Ovary (tissue), 9 donors: ENCODE measurements around the gene PLCD1. TPM values are rescaled to one million over a fixed set of nuclear protein-coding genes. Genes with fewer than 3 reads are reported as not detected.
"Not testable (repeated sequence)": the region's sequence is repeated elsewhere in the genome, so short reads cannot be mapped to it uniquely, and the experiment has no call there.

Source experiments
- DNase-seq, 5 donors: peaks; one replicate each; pipeline ENCODE4 v3.0.0-alpha.2; 2019 to 2020
- H3K27ac ChIP-seq, 2 donors: fragments of 200-600 bp; one replicate each; pipeline versions ENCODE4 v1.5.1 to v1.8.0; 2019 to 2022
- H3K27me3 ChIP-seq: fragments of 200-600 bp; one replicate; pipeline ENCODE4 v1.8.0; 2022
- H3K36me3 ChIP-seq: fragments of 200-600 bp; sonication (generic); one replicate; pipeline ENCODE4 v1.5.1; 2019
- H3K4me1 ChIP-seq: one replicate; pipeline ENCODE4 v1.8.1; 2013; ENCODE audit warnings: mild to moderate bottlenecking, moderate library complexity; ENCODE audit not compliant: insufficient read depth
- H3K4me3 ChIP-seq: fragments of 200-600 bp; sonication (generic); one replicate; pipeline ENCODE4 v1.5.1; 2017
- H3K9me3 ChIP-seq, 2 donors: fragments of 200-600 bp in 1 of 2; sonication (generic) in 1 of 2; one replicate each; pipeline versions ENCODE4 v1.5.1 to v1.8.1; 2013 to 2019; ENCODE audit warnings: mild to moderate bottlenecking in 1 of 2, moderate library complexity in 1 of 2
- EP300 ChIP-seq: sonication (generic); formaldehyde crosslinking; IDR thresholded peaks from one replicate; pipeline ENCODE4 v1.6.1; 2017; ENCODE audit warnings: antibody characterized with exemption
- POLR2A ChIP-seq: fragments of 450-650 bp; IDR thresholded peaks from one replicate; pipeline ENCODE4 v1.6.1; 2017; ENCODE audit warnings: antibody characterized with exemption, mild to moderate bottlenecking, moderate library complexity
- WGBS, 3 donors: extraction: QIAGEN DNeasy Blood & Tissue Kit in 1 of 3; methylation state at CpG; one replicate each; pipeline versions ENCODE4 v1.1.5 to v1.1.7; 2013 to 2017; 5-methylcytosine and 5-hydroxymethylcytosine counted together
- intact Hi-C, 4 donors: fragments of 100-400 bp; cut with DNase I; formaldehyde crosslinking; loops; one replicate each; pipeline versions ENCODE4 v1.11.0 to v1.15.1; 2022 to 2023
- polyA plus RNA-seq, 2 donors: library from polyadenylated mRNA; stranded (reverse); fragments of 200-250 nt in 1 of 2; fragments of 350-450 nt in 1 of 2; fragmentation: Illumina TruSeq in 1 of 2; extraction: RNeasy Lipid Tissue Mini Kit (QIAGEN cat#74804) in 1 of 2; gene quantifications; one replicate each; pipeline ENCODE4 v1.2.3, GENCODE V29; 2013 to 2014
- total RNA-seq, 7 donors: library from RNA; depleted of rRNA in 2 of 7; stranded (reverse); fragments of >200 nt in 2 of 7; fragmentation: NEBNext Ultra II Directional in 3 of 7; extraction: Animal tissue kit (Norgen Biotek cat#: 25700) in 3 of 7; gene quantifications; one replicate each; pipeline versions ENCODE4 v1.1.0 to v1.2.4, GENCODE V29; 2016 to 2023
- TF ChIP-seq, protein P1 (sequence below), 3 donors: fragments of 450-650 bp in 2 of 3; fragments of 200-600 bp in 1 of 3; IDR thresholded peaks; one replicate each; pipeline versions ENCODE4 v1.5.1 to v1.8.0; 2016 to 2022; ENCODE audit warnings: antibody characterized with exemption in 3 of 3, mild to moderate bottlenecking in 1 of 3
- donor health status: DM: no; HTN: no; CAD: no; lungs with moderate emphysema.
- donor health status: DM: no; HTN: no; CAD: no.
- donor health status: Bipolar disorder and iron deficiency.
- donor health status: DM: yes; HTN: yes; CAD: no.
- donor health status: DM: no; HTN: no; CAD: no.
- donor health status: DM: yes; HTN: yes; CAD: no.

PLCD1 gene
- total and polyA plus RNA-seq, 9 donors = 12.3 to 62.3 (median 27.0) TPM

DNA sequence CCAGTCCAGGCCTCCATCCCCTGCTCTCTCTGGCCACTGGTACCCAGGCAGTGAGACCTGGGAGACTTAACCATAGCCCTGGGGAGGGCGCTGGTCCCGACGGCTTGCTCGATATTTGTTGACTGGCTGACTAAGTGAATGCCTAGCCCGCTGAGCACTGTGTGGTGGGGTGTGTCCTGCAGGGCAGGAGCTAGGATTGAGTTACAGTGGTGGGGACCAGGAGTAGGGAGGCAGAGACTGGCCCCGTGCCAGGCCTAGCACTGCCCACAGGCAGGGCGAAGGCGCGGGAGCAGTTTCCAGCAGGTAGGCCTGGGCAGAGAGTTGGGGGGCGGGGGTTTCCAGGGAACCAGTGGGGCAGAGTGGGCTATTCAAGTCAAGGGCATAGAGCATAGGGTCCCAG is 38.9 kb downstream of the PLCD1 start, which contains the start of gene VILL:
TSS of gene VILL (plus strand) at position 260 of the 400 bp plus-strand sequence. CDS start 2,887 bp downstream, outside the sequence.
- no peak within 1 kb of the TSS for H3K27ac ChIP-seq
- no peak within 1 kb of the TSS for H3K4me3 ChIP-seq
- peaks cover 2% of the 10 kb centered on the region for H3K4me1 ChIP-seq
- DNase-seq = peak in 1 of 5 donors; percentile 40
- no peaks in the 10 kb centered on the region for H3K27me3 ChIP-seq
- intact Hi-C loops = no loop called here
- H3K36me3 ChIP-seq = no peaks in the 10 kb centered on the region
- WGBS, 3 donors = 75 to 76% (median 76%) methylated on average over 10 of the region's 10 CpGs
- H3K9me3 ChIP-seq = no peaks in the 10 kb centered on the region
- TF ChIP-seq EP300 (no peak), POLR2A (no peak)
- TF ChIP-seq, protein P1, sequence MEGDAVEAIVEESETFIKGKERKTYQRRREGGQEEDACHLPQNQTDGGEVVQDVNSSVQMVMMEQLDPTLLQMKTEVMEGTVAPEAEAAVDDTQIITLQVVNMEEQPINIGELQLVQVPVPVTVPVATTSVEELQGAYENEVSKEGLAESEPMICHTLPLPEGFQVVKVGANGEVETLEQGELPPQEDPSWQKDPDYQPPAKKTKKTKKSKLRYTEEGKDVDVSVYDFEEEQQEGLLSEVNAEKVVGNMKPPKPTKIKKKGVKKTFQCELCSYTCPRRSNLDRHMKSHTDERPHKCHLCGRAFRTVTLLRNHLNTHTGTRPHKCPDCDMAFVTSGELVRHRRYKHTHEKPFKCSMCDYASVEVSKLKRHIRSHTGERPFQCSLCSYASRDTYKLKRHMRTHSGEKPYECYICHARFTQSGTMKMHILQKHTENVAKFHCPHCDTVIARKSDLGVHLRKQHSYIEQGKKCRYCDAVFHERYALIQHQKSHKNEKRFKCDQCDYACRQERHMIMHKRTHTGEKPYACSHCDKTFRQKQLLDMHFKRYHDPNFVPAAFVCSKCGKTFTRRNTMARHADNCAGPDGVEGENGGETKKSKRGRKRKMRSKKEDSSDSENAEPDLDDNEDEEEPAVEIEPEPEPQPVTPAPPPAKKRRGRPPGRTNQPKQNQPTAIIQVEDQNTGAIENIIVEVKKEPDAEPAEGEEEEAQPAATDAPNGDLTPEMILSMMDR (IDR thresholded peaks at IDR 0.05) = no peak

DNA sequence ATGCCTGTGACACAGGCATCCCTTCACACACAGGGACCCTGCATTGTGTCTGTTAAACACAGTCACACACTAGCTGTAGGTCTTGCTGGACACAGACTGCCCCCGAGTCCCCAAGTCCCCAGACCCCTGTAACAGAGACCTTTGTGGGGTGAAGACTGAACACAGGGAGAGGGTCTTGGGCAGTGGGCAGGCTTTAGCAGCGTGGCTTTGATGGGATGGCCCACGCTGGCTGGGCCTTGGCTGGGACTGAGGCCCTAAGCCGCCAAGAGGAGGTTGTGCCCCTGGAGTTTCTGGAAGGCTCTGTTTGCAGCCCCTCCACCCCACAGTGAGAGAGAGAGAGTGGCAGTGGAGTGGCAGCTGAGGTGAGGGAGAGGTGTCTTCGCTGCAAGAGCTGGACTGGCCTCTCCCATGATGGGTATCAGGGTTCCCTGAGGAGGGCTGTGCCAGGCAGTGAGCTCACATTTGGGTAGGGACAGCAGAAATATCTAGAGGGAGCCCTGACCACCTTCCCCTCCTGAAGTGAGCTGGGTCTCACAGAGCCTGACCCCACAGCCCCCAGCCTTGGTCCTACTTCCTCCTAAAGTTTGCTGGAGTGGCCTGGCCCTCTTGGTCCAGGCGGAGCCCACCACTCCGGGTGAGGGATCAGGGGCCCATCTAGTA is 39.5 kb downstream of the PLCD1 start:
- TF ChIP-seq POLR2A = no peak
- TF ChIP-seq, protein P1 (IDR thresholded peaks at IDR 0.05) = no peak
- no peak for TF ChIP-seq EP300
- 89 to 97% (median 97%) methylated on average over 7 of the region's 7 CpGs for WGBS, 3 donors
- Histone ChIP-seq H3K27ac (no peak overlapping the region), H3K36me3 (no peaks in the 10 kb centered on the region), H3K4me3 (no peak overlapping the region), H3K9me3 (no peaks in the 10 kb centered on the region), H3K4me1 (peaks cover 2% of the 10 kb centered on the region), H3K27me3 (no peaks in the 10 kb centered on the region)
- intact Hi-C loops = no loop called here
- peak in 1 of 5 donors; percentile 21 for DNase-seq

DNA sequence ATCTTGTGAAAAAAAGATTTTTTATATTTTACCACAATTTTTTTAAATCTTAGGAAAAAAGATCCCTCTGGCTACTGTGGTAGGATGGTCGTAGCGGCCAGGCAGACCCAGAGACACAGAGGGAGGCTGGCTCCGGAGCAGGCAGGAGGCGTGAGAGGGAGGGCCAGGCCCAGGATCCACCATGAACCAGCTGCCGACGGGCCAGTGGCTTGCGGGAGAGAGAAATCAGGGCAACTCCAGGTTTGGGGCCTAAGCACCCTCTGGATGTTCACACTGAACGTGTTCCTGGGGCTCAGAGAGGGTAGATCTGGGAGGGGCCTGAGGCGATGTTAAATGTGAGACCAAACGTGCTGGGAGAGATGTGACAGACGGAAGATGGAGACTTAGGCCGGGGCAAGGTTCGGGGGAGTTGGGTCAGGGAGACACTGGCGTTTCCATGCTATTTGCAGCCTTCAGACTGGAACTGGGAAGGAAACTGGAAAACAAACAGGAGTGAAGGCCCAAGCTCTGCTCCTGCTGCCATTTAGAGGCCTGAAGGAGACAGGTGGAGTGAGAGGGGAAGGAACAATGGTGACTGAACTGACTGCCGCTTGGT is 40.4 kb downstream of the PLCD1 start:
- 77 to 82% (median 81%) methylated on average over 15 of the region's 15 CpGs for WGBS, 3 donors
- TF ChIP-seq, protein P1 (IDR thresholded peaks at IDR 0.05) = no peak
- TF ChIP-seq EP300 (no peak), POLR2A (no peak)
- intact Hi-C loops = no loop called here
- Histone ChIP-seq H3K4me1 (peaks cover 2% of the 10 kb centered on the region), H3K9me3 (no peaks in the 10 kb centered on the region), H3K4me3 (no peak overlapping the region), H3K36me3 (no peaks in the 10 kb centered on the region), H3K27me3 (no peaks in the 10 kb centered on the region), H3K27ac (no peak overlapping the region)
- DNase-seq = peak in 1 of 5 donors; percentile 28

DNA sequence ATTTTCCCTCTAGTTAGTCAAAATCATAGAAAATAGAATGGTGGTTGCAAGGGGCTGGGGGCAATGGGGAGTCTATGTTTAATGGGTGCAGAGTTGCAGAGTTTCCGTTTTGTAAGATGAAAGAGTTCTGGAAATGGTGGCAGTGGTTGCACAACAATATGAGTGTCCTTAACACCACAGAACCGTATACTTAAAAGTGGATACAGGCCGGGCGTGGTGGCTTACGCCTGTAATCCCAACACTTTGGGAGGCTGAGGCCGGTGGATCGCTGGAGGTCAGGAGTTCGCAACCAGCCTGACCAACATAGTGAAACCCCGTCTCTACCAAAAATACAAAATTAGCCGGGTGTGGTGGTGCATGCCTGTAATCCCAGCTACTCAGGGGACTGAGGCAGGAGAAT is 41.1 kb downstream of the PLCD1 start:
- H3K36me3 ChIP-seq, intact Hi-C loops, H3K4me1 ChIP-seq, H3K27ac ChIP-seq, H3K27me3 ChIP-seq, H3K4me3 ChIP-seq, H3K9me3 ChIP-seq: not testable (repeated sequence)
- WGBS, 3 donors = 91 to 94% (median 93%) methylated on average over 10 of the region's 10 CpGs
- peak in 1 of 5 donors; percentile 26 for DNase-seq

DNA sequence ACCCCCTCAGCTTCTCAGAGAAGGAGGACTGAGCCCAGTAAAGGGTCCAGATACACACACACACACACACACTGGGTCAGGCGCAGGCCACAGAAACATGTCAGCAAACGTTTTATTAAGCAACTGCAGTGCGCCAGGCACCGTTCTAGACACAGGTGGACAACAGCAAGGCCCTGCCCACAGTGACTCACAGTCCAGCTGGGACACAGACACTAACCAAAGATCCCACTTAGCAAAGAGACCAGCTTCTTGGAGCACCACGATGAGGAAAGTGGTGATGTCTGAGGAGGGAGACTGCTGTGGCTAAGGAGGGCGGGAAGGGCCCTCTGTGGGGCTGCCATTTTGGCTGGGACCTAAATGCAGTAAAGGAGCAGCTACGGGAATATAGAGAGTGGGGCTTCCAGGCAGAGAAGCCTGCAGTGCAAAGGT is 41.7 kb downstream of the PLCD1 start:
- intact Hi-C loops = no loop called here
- Histone ChIP-seq H3K36me3 (no peaks in the 10 kb centered on the region), H3K27ac (no peak overlapping the region), H3K4me3 (no peak overlapping the region), H3K4me1 (no peaks in the 10 kb centered on the region), H3K9me3 (no peaks in the 10 kb centered on the region), H3K27me3 (no peaks in the 10 kb centered on the region)
- TF ChIP-seq POLR2A (no peak), EP300 (no peak)
- TF ChIP-seq, protein P1 (IDR thresholded peaks at IDR 0.05) = no peak
- WGBS, 3 donors = 75 to 82% (median 75%) methylated on average over 7 of the region's 7 CpGs
- peak in 1 of 5 donors; percentile 4 for DNase-seq
